GM10266 (cell line): ENCODE measurements around the gene SLC34A3.
A peak's percentile ranks its signal among the peaks of the same experiment; 100 is the strongest.

ENCODE experiments used
- DNase-seq: peaks from one replicate; pipeline ENCODE4 v3.0.0; 2012; ENCODE audit errors: extremely low spot score
- TF ChIP-seq, protein P1 (sequence below): IDR thresholded peaks from 2 replicates; pipeline ENCODE4 v1.5.1; 2012; ENCODE audit warnings: mild to moderate bottlenecking, low read depth; ENCODE audit not compliant: control insufficient read depth, insufficient read depth; ENCODE audit errors: missing control alignments

SLC34A3 gene

DNA sequence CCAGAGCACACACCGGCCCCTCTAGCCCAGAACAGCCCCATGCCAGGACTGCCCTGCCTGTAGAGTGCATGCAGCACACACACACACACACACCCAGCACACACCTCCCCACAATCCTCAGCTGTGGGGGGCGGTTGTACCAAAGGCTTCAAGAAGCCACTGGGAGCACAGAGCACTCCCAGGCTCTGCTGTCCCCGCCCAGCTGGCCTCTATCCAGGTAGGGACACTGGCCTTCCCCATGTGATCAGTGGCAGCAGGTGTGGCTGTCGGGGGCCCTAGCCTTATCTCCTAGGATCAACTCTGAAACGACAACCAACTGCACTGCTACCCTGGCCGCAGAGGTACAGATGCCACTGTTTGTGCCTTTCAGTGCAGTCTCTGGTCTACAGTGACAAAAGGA is 44.3 kb upstream of the SLC34A3 start:
- TF ChIP-seq, protein P1, sequence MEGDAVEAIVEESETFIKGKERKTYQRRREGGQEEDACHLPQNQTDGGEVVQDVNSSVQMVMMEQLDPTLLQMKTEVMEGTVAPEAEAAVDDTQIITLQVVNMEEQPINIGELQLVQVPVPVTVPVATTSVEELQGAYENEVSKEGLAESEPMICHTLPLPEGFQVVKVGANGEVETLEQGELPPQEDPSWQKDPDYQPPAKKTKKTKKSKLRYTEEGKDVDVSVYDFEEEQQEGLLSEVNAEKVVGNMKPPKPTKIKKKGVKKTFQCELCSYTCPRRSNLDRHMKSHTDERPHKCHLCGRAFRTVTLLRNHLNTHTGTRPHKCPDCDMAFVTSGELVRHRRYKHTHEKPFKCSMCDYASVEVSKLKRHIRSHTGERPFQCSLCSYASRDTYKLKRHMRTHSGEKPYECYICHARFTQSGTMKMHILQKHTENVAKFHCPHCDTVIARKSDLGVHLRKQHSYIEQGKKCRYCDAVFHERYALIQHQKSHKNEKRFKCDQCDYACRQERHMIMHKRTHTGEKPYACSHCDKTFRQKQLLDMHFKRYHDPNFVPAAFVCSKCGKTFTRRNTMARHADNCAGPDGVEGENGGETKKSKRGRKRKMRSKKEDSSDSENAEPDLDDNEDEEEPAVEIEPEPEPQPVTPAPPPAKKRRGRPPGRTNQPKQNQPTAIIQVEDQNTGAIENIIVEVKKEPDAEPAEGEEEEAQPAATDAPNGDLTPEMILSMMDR, result no peak
- no peak for DNase-seq

DNA sequence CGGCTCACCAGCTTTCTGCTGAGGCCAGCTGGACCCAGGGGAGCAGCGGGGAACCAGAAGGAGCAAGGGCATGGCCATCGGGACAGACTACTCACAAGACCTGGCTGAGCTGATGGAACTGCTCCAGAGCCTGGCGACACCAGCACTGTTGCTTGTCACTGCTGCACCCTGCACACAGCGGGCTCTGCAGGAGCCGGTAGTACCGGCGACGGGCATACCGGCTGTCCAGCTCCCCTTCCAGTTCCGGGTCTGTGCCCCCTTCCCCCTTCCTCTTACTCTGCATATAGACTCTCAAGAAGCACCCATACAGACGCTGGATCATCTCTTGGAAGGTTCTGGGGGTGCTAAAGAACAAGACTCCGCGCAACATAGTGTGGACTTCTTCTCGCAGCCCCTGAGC is 43.3 kb upstream of the SLC34A3 start:
- TF ChIP-seq, protein P1, result no peak
- DNase-seq, result no peak

- TF ChIP-seq, protein P1, result no peak
- no peak for DNase-seq
Observed at GRCh38 chr9:137188086-137188489, 42.6 kb upstream of the SLC34A3 start.

- peak; percentile 98 for DNase-seq
- TF ChIP-seq, protein P1, result peak; percentile 59
Observed at GRCh38 chr9:137188490-137189296, 42.0 kb upstream of the SLC34A3 start, which contains the start of the genes ANAPC2 and SSNA1. Gene ANAPC2 (minus strand): TSS chr9:137188560. CDS start chr9:137188532, 28 bp downstream. Gene SSNA1 (plus strand): TSS chr9:137188676. CDS start chr9:137188727, 51 bp downstream.

- TF ChIP-seq, protein P1, result no peak
- no peak for DNase-seq
Observed at GRCh38 chr9:137189297-137190295, 41.1 kb upstream of the SLC34A3 start.

DNA sequence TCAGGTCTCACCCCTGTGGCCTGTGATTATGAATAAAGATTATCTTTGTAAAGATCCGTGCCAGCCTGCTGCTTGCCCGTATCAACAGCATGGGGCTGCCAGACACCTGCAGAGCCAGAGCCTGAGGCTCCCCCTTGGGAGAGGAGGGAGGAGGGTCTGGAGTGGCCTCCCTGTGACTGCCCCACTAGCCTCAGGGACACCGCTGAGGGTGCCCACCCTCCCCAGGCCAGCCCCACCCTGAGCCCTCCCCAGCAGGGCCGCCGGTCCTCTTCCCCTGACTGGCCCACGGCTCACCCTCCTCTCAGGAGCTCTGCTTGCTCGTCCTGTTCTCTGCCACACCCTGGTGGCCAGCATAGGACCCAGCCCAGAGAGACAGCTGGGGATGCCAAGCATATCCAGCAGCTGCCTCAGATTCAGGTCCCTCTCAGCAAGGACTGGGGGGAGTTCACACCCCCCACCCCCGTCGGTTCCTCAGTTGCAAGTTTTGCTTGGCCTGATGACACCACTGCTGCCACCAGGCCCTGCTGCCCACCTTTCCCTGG is 40.3 kb upstream of the SLC34A3 start:
- no peak for DNase-seq
- TF ChIP-seq, protein P1, result no peak
